Measurements from ENCODE around the gene DIPK1A.

DNA sequence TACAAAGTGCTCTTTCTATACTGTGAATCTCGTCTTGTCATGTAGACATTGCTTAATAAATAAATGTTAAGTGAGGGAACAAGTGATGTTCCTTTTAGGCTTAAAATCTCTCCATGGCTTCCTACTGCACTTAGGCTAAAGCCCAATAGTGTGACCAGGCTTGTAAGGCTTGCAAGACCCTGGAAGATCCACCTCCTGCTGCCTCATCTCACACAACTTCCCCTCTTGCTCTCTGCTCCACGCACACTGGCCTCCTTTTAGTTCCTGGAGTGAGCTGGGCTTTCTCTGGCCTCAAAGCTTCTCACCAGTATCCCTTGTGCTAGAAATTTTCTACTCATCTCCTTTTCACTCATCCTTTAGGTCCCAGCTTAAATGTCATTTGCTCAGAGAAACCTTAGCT is 41.5 kb upstream of the DIPK1A start:
- TF ChIP-seq POLR2A (IDR thresholded peaks at IDR 0.05; ENCODE audit: low read depth, low read length) (no peak), POLR2AphosphoS5 (IDR thresholded peaks at IDR 0.05; ENCODE audit: low read depth, low read length) (no peak)
